A549 treated with Mapracorat at 1 μM for 4 hours (cell line): ENCODE results near the gene PCDHA2. TPM values are rescaled to one million over a fixed set of nuclear protein-coding genes. Genes with fewer than 3 reads are reported as not detected.

ENCODE experiments used
- total RNA-seq: library from RNA; stranded (reverse); fragments of 200-300 nt; extraction: Qiagen RNA extraction; gene quantifications from 5 replicates; pipeline ENCODE4 v1.2.3, GENCODE V29; 2022

Gene PCDHA2
- total RNA-seq, result 0.10 TPM in 1 of 5 replicates, not detected in the others

GRCh38 chr5:140794595-140795258 lies at the start of gene PCDHA2:
PCDHA2 (plus strand) TSS chr5:140794852.

GRCh38 chr5:140785905-140786686 lies 8.6 kb upstream of the PCDHA2 start, which contains the start of gene PCDHA1:
PCDHA1 (plus strand) TSS chr5:140786140.

GRCh38 chr5:140800816-140801493 lies 6.3 kb downstream of the PCDHA2 start, which contains the start of gene PCDHA3:
PCDHA3 (plus strand) TSS chr5:140801057.

GRCh38 chr5:140806834-140807775 lies 12.5 kb downstream of the PCDHA2 start, which contains the start of gene PCDHA4:
PCDHA4 (plus strand) TSS chr5:140807068.

GRCh38 chr5:140821375-140822280 lies 27.0 kb downstream of the PCDHA2 start, which contains the start of gene PCDHA5:
PCDHA5 (plus strand) TSS chr5:140821613.

GRCh38 chr5:140827704-140828361 lies 33.2 kb downstream of the PCDHA2 start, which contains the start of gene PCDHA6:
PCDHA6 (plus strand) TSS chr5:140827960; CDS start chr5:140828092, 132 bp downstream.

GRCh38 chr5:140833993-140834392 lies 39.3 kb downstream of the PCDHA2 start, which contains the start of gene PCDHA7:
PCDHA7 (plus strand) TSS chr5:140834269; CDS start chr5:140834384, 115 bp downstream.

GRCh38 chr5:140840978-140841962 lies 46.6 kb downstream of the PCDHA2 start, which contains the start of gene PCDHA8:
PCDHA8 (plus strand) TSS chr5:140841187; CDS start chr5:140841322, 135 bp downstream.

Other genes starting within 250 kb of the PCDHA2 start
- gene EIF4EBP3, start 247.2 kb upstream of the PCDHA2 start, total RNA-seq, result 1.3 to 2.8 TPM (median 1.9 TPM) in 5 replicates
- 38.4 to 48.2 TPM (median 43.4 TPM) in 5 replicates for gene SRA1, start 237.4 kb upstream of the PCDHA2 start, total RNA-seq
- gene APBB3, start 230.3 kb upstream of the PCDHA2 start, total RNA-seq, result 3.9 to 7.5 TPM (median 6.1 TPM) in 5 replicates
- gene SLC35A4, start 230.0 kb upstream of the PCDHA2 start, total RNA-seq, result 74.1 to 79.0 TPM (median 75.3 TPM) in 5 replicates
- 3.4 to 4.7 TPM (median 4.3 TPM) in 5 replicates for gene CD14, start 161.7 kb upstream of the PCDHA2 start, total RNA-seq
- gene TMCO6, start 155.4 kb upstream of the PCDHA2 start, total RNA-seq, result 8.4 to 14.4 TPM (median 13.0 TPM) in 5 replicates
- 113 to 119 TPM (median 117 TPM) in 5 replicates for gene NDUFA2, start 147.2 kb upstream of the PCDHA2 start, total RNA-seq
- 86.3 to 123 TPM (median 89.1 TPM) in 5 replicates for gene IK, start 147.0 kb upstream of the PCDHA2 start, total RNA-seq
- gene WDR55, start 129.9 kb upstream of the PCDHA2 start, total RNA-seq, result 27.2 to 30.4 TPM (median 27.7 TPM) in 5 replicates
- 0.66 to 1.0 TPM (median 0.88 TPM) in 5 replicates for gene DND1, start 121.3 kb upstream of the PCDHA2 start, total RNA-seq
- gene HARS1, start 103.5 kb upstream of the PCDHA2 start, total RNA-seq, result 70.9 to 83.6 TPM (median 77.9 TPM) in 5 replicates
- gene HARS2, start 103.4 kb upstream of the PCDHA2 start, total RNA-seq, result 34.5 to 42.6 TPM (median 36.4 TPM) in 5 replicates
- gene ZMAT2, start 94.4 kb upstream of the PCDHA2 start, total RNA-seq, result 80.7 to 116 TPM (median 88.0 TPM) in 5 replicates
- 0.06 to 0.23 TPM (median 0.14 TPM) in 5 replicates for gene PCDHA1, start 8.7 kb upstream of the PCDHA2 start, total RNA-seq
- gene PCDHA3, start 6.2 kb downstream of the PCDHA2 start, total RNA-seq, result 0.71 to 1.1 TPM (median 0.99 TPM) in 5 replicates
- gene PCDHA4, start 12.2 kb downstream of the PCDHA2 start, total RNA-seq, result 1.5 to 1.8 TPM (median 1.7 TPM) in 5 replicates
- gene PCDHA5, start 26.8 kb downstream of the PCDHA2 start, total RNA-seq, result 0.64 to 0.87 TPM (median 0.77 TPM) in 5 replicates
- gene PCDHA6, start 33.1 kb downstream of the PCDHA2 start, total RNA-seq, result 0.06 to 0.08 TPM in 2 of 5 replicates, not detected in the others
- 0.09 to 0.15 TPM (median 0.12 TPM) in 4 of 5 replicates, not detected in the other for gene PCDHA7, start 39.4 kb downstream of the PCDHA2 start, total RNA-seq
- 0.05 to 0.07 TPM (median 0.06 TPM) in 4 of 5 replicates, not detected in the other for gene PCDHA8, start 46.3 kb downstream of the PCDHA2 start, total RNA-seq
- gene PCDHA9, start 53.5 kb downstream of the PCDHA2 start, total RNA-seq, result 0.02 TPM in 1 of 5 replicates, not detected in the others
- gene PCDHA10, start 61.0 kb downstream of the PCDHA2 start, total RNA-seq, result 0.01 to 0.06 TPM (median 0.03 TPM) in 4 of 5 replicates, not detected in the other
- 0.04 to 0.08 TPM (median 0.06 TPM) in 4 of 5 replicates, not detected in the other for gene PCDHA11, start 74.1 kb downstream of the PCDHA2 start, total RNA-seq
- 2.8 to 3.2 TPM (median 3.0 TPM) in 5 replicates for gene PCDHA12, start 80.5 kb downstream of the PCDHA2 start, total RNA-seq
- 0.05 to 0.06 TPM in 2 of 5 replicates, not detected in the others for gene PCDHA13, start 87.3 kb downstream of the PCDHA2 start, total RNA-seq
- 1.6 to 2.3 TPM (median 2.0 TPM) in 5 replicates for gene PCDHAC1, start 131.4 kb downstream of the PCDHA2 start, total RNA-seq
- gene PCDHAC2, start 171.6 kb downstream of the PCDHA2 start, total RNA-seq, result 3.5 to 4.8 TPM (median 3.9 TPM) in 5 replicates